SK-N-SH treated with all-trans-retinoic acid at 6 μM for 48 hours (cell line): ENCODE data around the gene PEX7.

ENCODE experiments used
- ATAC-seq: fragments of 200-7000 bp; cut with Tn5 transposase; 3 replicates; pipeline ENCODE4 v1.9.1; 2020; ENCODE audit warnings: mild to moderate bottlenecking, moderate library complexity
- ARNTL ChIP-seq: fragments of 450-650 bp; formaldehyde crosslinking; IDR thresholded peaks from 2 replicates; pipeline ENCODE4 v1.5.0; 2020; ENCODE audit warnings: low read depth, mild to moderate bottlenecking, moderate library complexity, borderline replicate concordance
- BACH2 ChIP-seq: fragments of 250-450 bp; sonication (Bioruptor Pico); IDR thresholded peaks from 2 replicates; pipeline ENCODE4 v1.9.0; 2021; ENCODE audit warnings: mild to moderate bottlenecking, borderline replicate concordance
- CREB5 ChIP-seq: fragments of 250-450 bp; sonication (Bioruptor Pico); IDR thresholded peaks from 2 replicates; pipeline ENCODE4 v1.5.1; 2020; ENCODE audit warnings: low read depth, mild to moderate bottlenecking, moderate library complexity
- CSDC2 ChIP-seq: fragments of 250-450 bp; sonication (Bioruptor Pico); IDR thresholded peaks from 2 replicates; pipeline ENCODE4 v1.5.0; 2020; ENCODE audit warnings: mild to moderate bottlenecking, moderate library complexity
- CSRNP3 ChIP-seq: fragments of 250-450 bp; sonication (Bioruptor Pico); IDR thresholded peaks from 2 replicates; pipeline ENCODE4 v1.5.1; 2021; ENCODE audit warnings: mild to moderate bottlenecking, moderate library complexity
- ESRRG ChIP-seq: fragments of 250-450 bp; sonication (Bioruptor Pico); IDR thresholded peaks from 2 replicates; pipeline ENCODE4 v1.6.1; 2021; ENCODE audit warnings: mild to moderate bottlenecking
- GLIS3 ChIP-seq: fragments of 250-450 bp; sonication (Bioruptor Pico); IDR thresholded peaks from 2 replicates; pipeline ENCODE4 v1.5.0; 2020; ENCODE audit warnings: mild to moderate bottlenecking, moderate library complexity
- OSR1 ChIP-seq: fragments of 250-450 bp; sonication (Bioruptor Pico); IDR thresholded peaks from 2 replicates; pipeline ENCODE4 v1.8.0; 2022; ENCODE audit warnings: moderate library complexity, mild to moderate bottlenecking, inconsistent platforms
- PATZ1 ChIP-seq: fragments of 250-450 bp; sonication (Bioruptor Pico); IDR thresholded peaks from 2 replicates; pipeline ENCODE4 v1.8.0; 2020; ENCODE audit warnings: mild to moderate bottlenecking, moderate library complexity, borderline replicate concordance
- POU6F1 ChIP-seq: fragments of 250-450 bp; sonication (Bioruptor Pico); IDR thresholded peaks from 2 replicates; pipeline ENCODE4 v1.8.0; 2021; ENCODE audit warnings: low read depth, mild to moderate bottlenecking, moderate library complexity, borderline replicate concordance
- PPARA ChIP-seq: fragments of 250-450 bp; sonication (Bioruptor Pico); IDR thresholded peaks from 2 replicates; pipeline ENCODE4 v1.5.0; 2020; ENCODE audit warnings: mild to moderate bottlenecking, borderline replicate concordance
- RARB ChIP-seq: fragments of 250-450 bp; sonication (Bioruptor Pico); IDR thresholded peaks from 2 replicates; pipeline ENCODE4 v1.8.0; 2021; ENCODE audit warnings: mild to moderate bottlenecking, moderate library complexity
- SNAI2 ChIP-seq: fragments of 250-450 bp; sonication (Bioruptor Pico); IDR thresholded peaks from 2 replicates; pipeline ENCODE4 v1.5.0; 2020; ENCODE audit warnings: mild to moderate bottlenecking, moderate library complexity
- TCF4 ChIP-seq: fragments of 250-450 bp; sonication (Bioruptor Pico); IDR thresholded peaks from 2 replicates; pipeline ENCODE4 v1.8.0; 2021; ENCODE audit warnings: mild to moderate bottlenecking, moderate library complexity, borderline replicate concordance
- TOX ChIP-seq: fragments of 250-450 bp; sonication (Bioruptor Pico); IDR thresholded peaks from 2 replicates; pipeline ENCODE4 v1.8.0; 2021; ENCODE audit warnings: mild to moderate bottlenecking, moderate library complexity, borderline replicate concordance
- TSHZ2 ChIP-seq: fragments of 250-450 bp; sonication (Bioruptor Pico); IDR thresholded peaks from 2 replicates; pipeline ENCODE4 v1.5.0; 2020; ENCODE audit warnings: mild to moderate bottlenecking, moderate library complexity
- ZC3H10 ChIP-seq: fragments of 250-450 bp; sonication (Bioruptor Pico); IDR thresholded peaks from 2 replicates; pipeline ENCODE4 v1.5.1; 2021; ENCODE audit warnings: mild to moderate bottlenecking, moderate library complexity
- ZFP3 ChIP-seq: fragments of 250-450 bp; sonication (Bioruptor Pico); IDR thresholded peaks from 2 replicates; pipeline ENCODE4 v1.5.0; 2020; ENCODE audit warnings: mild to moderate bottlenecking, moderate library complexity
- ZFP30 ChIP-seq: fragments of 450-650 bp; formaldehyde crosslinking; IDR thresholded peaks from 2 replicates; pipeline ENCODE4 v1.5.0; 2022; ENCODE audit warnings: mild to moderate bottlenecking, moderate library complexity
- ZNF565 ChIP-seq: fragments of 450-650 bp; formaldehyde crosslinking; conservative IDR thresholded peaks from 2 replicates; pipeline ENCODE4 v1.5.0; 2020; ENCODE audit warnings: low read depth, mild to moderate bottlenecking, moderate library complexity
- ZNF70 ChIP-seq: fragments of 450-650 bp; formaldehyde crosslinking; IDR thresholded peaks from 2 replicates; pipeline ENCODE4 v1.5.0; 2020; ENCODE audit warnings: mild to moderate bottlenecking, moderate library complexity

PEX7 gene

GRCh38 chr6:136926383-136926782 is 104.0 kb downstream of the PEX7 start:
- ATAC-seq, result no peak
- no peak for TF ChIP-seq BACH2
- no peak for TF ChIP-seq CSDC2 (CRISPR knock-in tag)
- TF ChIP-seq ARNTL (CRISPR knock-in tag), result no peak
- TF ChIP-seq ZFP30, result no peak
- no peak for TF ChIP-seq TSHZ2 (CRISPR knock-in tag)
- TF ChIP-seq ZFP3, result no peak
- TF ChIP-seq TOX (CRISPR knock-in tag), result no peak
- TF ChIP-seq ZNF70, result no peak
- TF ChIP-seq OSR1 (CRISPR knock-in tag), result no peak
- TF ChIP-seq PATZ1 (CRISPR knock-in tag), result no peak
- TF ChIP-seq CREB5 (CRISPR knock-in tag), result no peak
- TF ChIP-seq PPARA, result no peak
- no peak for TF ChIP-seq ZC3H10 (CRISPR knock-in tag)
- no peak for TF ChIP-seq GLIS3
- TF ChIP-seq ZNF565 (CRISPR knock-in tag), result no peak
- TF ChIP-seq RARB (CRISPR knock-in tag), result no peak

- TF ChIP-seq CSDC2 (CRISPR knock-in tag) (no peak), PPARA (no peak), GLIS3 (no peak), SNAI2 (no peak), RARB (CRISPR knock-in tag) (no peak), ESRRG (no peak), ZC3H10 (CRISPR knock-in tag) (no peak), TCF4 (CRISPR knock-in tag) (no peak), BACH2 (no peak), ZFP30 (no peak), POU6F1 (no peak), TOX (CRISPR knock-in tag) (no peak), CSRNP3 (CRISPR knock-in tag) (no peak), ARNTL (CRISPR knock-in tag) (no peak), OSR1 (CRISPR knock-in tag) (no peak), TSHZ2 (CRISPR knock-in tag) (no peak), ZNF565 (CRISPR knock-in tag) (no peak)
- peak; percentile 59 for ATAC-seq
Observed at GRCh38 chr6:136927292-136927691, 104.9 kb downstream of the PEX7 start.
